Mammary epithelial cell (primary cell): Measurements from ENCODE around the gene PHLDA2.

ENCODE experiments used
- CTCF ChIP-seq, 2 donors: IDR thresholded peaks in 1 of 2; conservative IDR thresholded peaks in 1 of 2; 2 replicates each; pipeline ENCODE4 v1.5.1; 2011 to 2012; ENCODE audit warnings: inconsistent platforms in 2 of 2, low read length in 2 of 2, mild to moderate bottlenecking in 2 of 2, control low read depth in 1 of 2, low read depth in 1 of 2; ENCODE audit not compliant: insufficient read depth in 1 of 2; ENCODE audit errors: extremely low read depth in 1 of 2
- EZH2 ChIP-seq: IDR thresholded peaks from 2 replicates; pipeline ENCODE4 v1.6.1; 2012; ENCODE audit warnings: low read length, inconsistent platforms, borderline replicate concordance

- TF ChIP-seq CTCF (conservative IDR thresholded peaks at IDR 0.05 in 1 of 2, IDR thresholded peaks at IDR 0.05 in 1 of 2; ENCODE audit: extremely low read depth in 1 of 2, insufficient read depth in 1 of 2, low read depth in 1 of 2, low read length in 2 of 2) = no peak
- TF ChIP-seq EZH2 = no peak
Observed at GRCh38 chr11:2942447-2942846, 13.2 kb upstream of the PHLDA2 start.
